ENCODE measurements around the gene PLXNA4. TPM values are rescaled to one million over a fixed set of nuclear protein-coding genes. Genes with fewer than 3 reads are reported as not detected.
A peak's percentile ranks its signal among the peaks of the same experiment; 100 is the strongest.

PLXNA4 gene
- total and polyA plus RNA-seq, 2 donors from 2014 or later, result 0.17 to 3.5 TPM

GRCh38 chr7:132614428-132615318 lies 38.4 kb upstream of the PLXNA4 start:
- Histone ChIP-seq H3K27ac (ENCODE audit: low read depth in 2 of 2, low read length in 2 of 2) (no peak overlapping the region), H3K9me3 (ENCODE audit: control insufficient read depth in 2 of 3, insufficient read depth in 1 of 3, low read length in 3 of 3) (no peaks in the 10 kb centered on the region), H3K4me3 (ENCODE audit: low read length in 3 of 3) (peak overlapping the region in 1 of 3 donors; percentile 15), H3K4me1 (ENCODE audit: control insufficient read depth in 2 of 3, insufficient read depth in 2 of 3, low read depth in 1 of 3, low read length in 3 of 3) (no peaks in the 10 kb centered on the region), H3K9ac (ENCODE audit: low read length in 3 of 3) (no peak overlapping the region), H3K36me3 (ENCODE audit: control insufficient read depth in 2 of 3, insufficient read depth in 3 of 3, low read length in 3 of 3) (no peaks in the 10 kb centered on the region), H3K27me3 (ENCODE audit: control insufficient read depth, insufficient read depth, low read length) (no peaks in the 10 kb centered on the region)
- no peak for FAIRE-seq
- no peak for TF ChIP-seq CTCF (IDR thresholded peaks at IDR 0.05; ENCODE audit: borderline replicate concordance, extremely low read depth, insufficient read depth)
- intact Hi-C loops (cut with DNase I), result no loop called here
- DNase-seq, result peak; percentile 62 to 81 (median 74)

GRCh38 chr7:132613737-132614136 lies 37.5 kb upstream of the PLXNA4 start:
- H3K9me3 ChIP-seq (ENCODE audit: control insufficient read depth in 2 of 3, insufficient read depth in 1 of 3, low read length in 3 of 3), result no peaks in the 10 kb centered on the region
- no peak overlapping the region for H3K27ac ChIP-seq (ENCODE audit: low read depth in 2 of 2, low read length in 2 of 2)
- no peaks in the 10 kb centered on the region for H3K36me3 ChIP-seq (ENCODE audit: control insufficient read depth in 2 of 3, insufficient read depth in 3 of 3, low read length in 3 of 3)
- intact Hi-C loops (cut with DNase I), result no loop called here
- no peak overlapping the region for H3K9ac ChIP-seq (ENCODE audit: low read length in 3 of 3)
- FAIRE-seq (no peak), DNase-seq (no peak)
- H3K4me1 ChIP-seq (ENCODE audit: control insufficient read depth in 2 of 3, insufficient read depth in 2 of 3, low read depth in 1 of 3, low read length in 3 of 3), result no peaks in the 10 kb centered on the region
- no peak for TF ChIP-seq CTCF (IDR thresholded peaks at IDR 0.05; ENCODE audit: borderline replicate concordance, extremely low read depth, insufficient read depth)
- H3K27me3 ChIP-seq (ENCODE audit: control insufficient read depth, insufficient read depth, low read length), result no peaks in the 10 kb centered on the region
- H3K4me3 ChIP-seq (ENCODE audit: low read length in 3 of 3), result no peak overlapping the region

GRCh38 chr7:132610995-132611394 lies 34.7 kb upstream of the PLXNA4 start:
- intact Hi-C loops (cut with DNase I), result no loop called here
- no peak for DNase-seq

More at GRCh38 chr7:132610995-132611394, 34.7 kb upstream of the PLXNA4 start:
- Histone ChIP-seq H3K9ac (ENCODE audit: low read length in 3 of 3) (no peak overlapping the region), H3K36me3 (ENCODE audit: control insufficient read depth in 2 of 3, insufficient read depth in 3 of 3, low read length in 3 of 3) (no peaks in the 10 kb centered on the region), H3K9me3 (ENCODE audit: control insufficient read depth in 2 of 3, insufficient read depth in 1 of 3, low read length in 3 of 3) (no peaks in the 10 kb centered on the region), H3K4me1 (ENCODE audit: control insufficient read depth in 2 of 3, insufficient read depth in 2 of 3, low read depth in 1 of 3, low read length in 3 of 3) (no peaks in the 10 kb centered on the region), H3K27ac (ENCODE audit: low read depth in 2 of 2, low read length in 2 of 2) (no peak overlapping the region), H3K4me3 (ENCODE audit: low read length in 3 of 3) (no peak overlapping the region), H3K27me3 (ENCODE audit: control insufficient read depth, insufficient read depth, low read length) (no peaks in the 10 kb centered on the region)
- TF ChIP-seq CTCF (IDR thresholded peaks at IDR 0.05; ENCODE audit: borderline replicate concordance, extremely low read depth, insufficient read depth), result no peak
- FAIRE-seq, result no peak
